Epithelial cell of esophagus (primary cell): ENCODE data around the gene EIF2S1.

Experiments
- DNase-seq: peaks from one replicate; pipeline ENCODE4 v3.0.0; 2010; ENCODE audit warnings: low read depth
- H3K4me3 ChIP-seq: 2 replicates; pipeline ENCODE4 v1.5.1; 2011; ENCODE audit warnings: mild to moderate bottlenecking, low read length, control low read depth
- CTCF ChIP-seq: IDR thresholded peaks from 2 replicates; pipeline ENCODE4 v1.5.1; 2011; ENCODE audit warnings: low read depth, mild to moderate bottlenecking, low read length, control low read depth, inconsistent platforms; ENCODE audit not compliant: insufficient read depth; ENCODE audit errors: missing control alignments

The EIF2S1 gene

GRCh38 chr14:67418401-67419191 lies 58.5 kb downstream of the EIF2S1 start:
- no peak overlapping the region for H3K4me3 ChIP-seq
- no peak for TF ChIP-seq CTCF
- DNase-seq = peak; percentile 92

- peak; percentile 49 for TF ChIP-seq CTCF
- no peak overlapping the region for H3K4me3 ChIP-seq
- no peak for DNase-seq
Observed at GRCh38 chr14:67420102-67420739, 60.1 kb downstream of the EIF2S1 start.

GRCh38 chr14:67421356-67422224 lies 61.5 kb downstream of the EIF2S1 start:
- H3K4me3 ChIP-seq = no peak overlapping the region
- no peak for DNase-seq

GRCh38 chr14:67423424-67423823 lies 63.3 kb downstream of the EIF2S1 start:
- H3K4me3 ChIP-seq = no peak overlapping the region
- no peak for TF ChIP-seq CTCF
- DNase-seq = no peak

More at GRCh38 chr14:67421356-67422224, 61.5 kb downstream of the EIF2S1 start:
- no peak for TF ChIP-seq CTCF

- no peak for DNase-seq
- H3K4me3 ChIP-seq = no peak overlapping the region
- TF ChIP-seq CTCF = no peak
Observed at GRCh38 chr14:67424539-67424938, 64.4 kb downstream of the EIF2S1 start.

GRCh38 chr14:67425608-67426007 lies 65.5 kb downstream of the EIF2S1 start:
- no peak overlapping the region for H3K4me3 ChIP-seq
- no peak for DNase-seq
- no peak for TF ChIP-seq CTCF
